GM13976 (cell line): Measurements from ENCODE around the gene TM4SF1.
"Not testable (repeated sequence)": the region's sequence is repeated elsewhere in the genome, so short reads cannot be mapped to it uniquely, and the experiment has no call there.

Experiments used
- DNase-seq: peaks from one replicate; pipeline ENCODE4 v3.0.0; 2012; ENCODE audit warnings: low spot score
- CTCF ChIP-seq: IDR thresholded peaks from 2 replicates; pipeline ENCODE4 v1.5.1; 2012; ENCODE audit warnings: borderline replicate concordance, mild to moderate bottlenecking; ENCODE audit not compliant: insufficient read depth; ENCODE audit errors: extremely low read depth, missing control alignments, control extremely low read depth
- in situ Hi-C: fragments of 300-500 bp; cut with MboI; formaldehyde crosslinking; loops from one replicate; pipeline ENCODE4 v1.12.0; 2022; ENCODE audit warnings: low sequenced_read_pairs, mixed read lengths, inconsistent platforms; ENCODE audit not compliant: unreplicated experiment

The TM4SF1 gene

GRCh38 chr3:149339931-149340309 lies 37.5 kb downstream of the TM4SF1 start:
- DNase-seq: no peak
- in situ Hi-C loops: no loop called here

GRCh38 chr3:149337486-149337885 lies 40.0 kb downstream of the TM4SF1 start:
- in situ Hi-C loops, DNase-seq: not testable (repeated sequence)

More at GRCh38 chr3:149339931-149340309, 37.5 kb downstream of the TM4SF1 start:
- no peak for TF ChIP-seq CTCF

- no peak for TF ChIP-seq CTCF
- DNase-seq: no peak
- in situ Hi-C loops: no loop called here
Measured at GRCh38 chr3:149336925-149337324, 40.5 kb downstream of the TM4SF1 start.

GRCh38 chr3:149333176-149333859 lies 44.1 kb downstream of the TM4SF1 start, which contains the start of gene TM4SF18:
TM4SF18 (minus strand) TSS chr3:149333636; CDS start chr3:149333382, 254 bp downstream.
- in situ Hi-C loops: no loop called here
- no peak for TF ChIP-seq CTCF
- DNase-seq: no peak

- no peak for TF ChIP-seq CTCF
- no peak for DNase-seq
- in situ Hi-C loops: no loop called here
Measured at GRCh38 chr3:149332771-149333170, 44.7 kb downstream of the TM4SF1 start.

GRCh38 chr3:149332227-149332765 lies 45.2 kb downstream of the TM4SF1 start:
- no peak for TF ChIP-seq CTCF
- in situ Hi-C loops: no loop called here
- DNase-seq: no peak

GRCh38 chr3:149331396-149331795 lies 46.1 kb downstream of the TM4SF1 start:
- no peak for DNase-seq
- in situ Hi-C loops: no loop called here
- TF ChIP-seq CTCF: no peak
